ENCODE measurements around the gene ZNF664.
"Not testable (repeated sequence)": the region's sequence is repeated elsewhere in the genome, so short reads cannot be mapped to it uniquely, and the experiment has no call there.

DNA sequence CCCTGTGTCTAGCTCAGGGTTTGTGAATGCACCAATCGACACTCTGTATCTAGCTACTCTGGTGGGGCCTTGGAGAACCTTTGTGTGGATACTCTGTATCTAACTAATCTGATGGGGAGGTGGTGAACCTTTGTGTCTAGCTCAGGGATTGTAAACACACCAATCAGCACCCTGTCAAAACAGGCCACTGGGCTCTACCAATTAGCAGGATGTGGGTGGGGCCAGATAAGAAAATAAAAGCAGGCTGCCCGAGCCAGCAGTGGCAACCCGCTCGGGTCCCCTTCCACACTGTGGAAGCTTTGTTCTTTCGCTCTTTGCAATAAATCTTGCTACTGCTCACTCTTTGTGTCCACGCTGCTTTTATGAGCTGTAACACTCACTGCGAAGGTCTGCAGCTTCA lies 25.5 kb upstream of the ZNF664 start:
- not testable (repeated sequence) for TF ChIP-seq POLR2A, EP300 (IDR thresholded peaks at IDR 0.05)
- TF ChIP-seq, protein P1, sequence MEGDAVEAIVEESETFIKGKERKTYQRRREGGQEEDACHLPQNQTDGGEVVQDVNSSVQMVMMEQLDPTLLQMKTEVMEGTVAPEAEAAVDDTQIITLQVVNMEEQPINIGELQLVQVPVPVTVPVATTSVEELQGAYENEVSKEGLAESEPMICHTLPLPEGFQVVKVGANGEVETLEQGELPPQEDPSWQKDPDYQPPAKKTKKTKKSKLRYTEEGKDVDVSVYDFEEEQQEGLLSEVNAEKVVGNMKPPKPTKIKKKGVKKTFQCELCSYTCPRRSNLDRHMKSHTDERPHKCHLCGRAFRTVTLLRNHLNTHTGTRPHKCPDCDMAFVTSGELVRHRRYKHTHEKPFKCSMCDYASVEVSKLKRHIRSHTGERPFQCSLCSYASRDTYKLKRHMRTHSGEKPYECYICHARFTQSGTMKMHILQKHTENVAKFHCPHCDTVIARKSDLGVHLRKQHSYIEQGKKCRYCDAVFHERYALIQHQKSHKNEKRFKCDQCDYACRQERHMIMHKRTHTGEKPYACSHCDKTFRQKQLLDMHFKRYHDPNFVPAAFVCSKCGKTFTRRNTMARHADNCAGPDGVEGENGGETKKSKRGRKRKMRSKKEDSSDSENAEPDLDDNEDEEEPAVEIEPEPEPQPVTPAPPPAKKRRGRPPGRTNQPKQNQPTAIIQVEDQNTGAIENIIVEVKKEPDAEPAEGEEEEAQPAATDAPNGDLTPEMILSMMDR (IDR thresholded peaks at IDR 0.05), result not testable (repeated sequence)

Measured in tibial nerve (tissue), 4 donors.